Endometrial microvascular endothelial cells (primary cell): Measurements from ENCODE around the gene C6orf89. TPM values are rescaled to one million over a fixed set of nuclear protein-coding genes. Genes with fewer than 3 reads are reported as not detected.
"Not testable (repeated sequence)": the region's sequence is repeated elsewhere in the genome, so short reads cannot be mapped to it uniquely, and the experiment has no call there.

ENCODE experiments used
- in situ Hi-C: cut with HindIII; loops from 2 replicates; pipeline ENCODE4 v1.10.0; 2017; ENCODE audit warnings: low sequenced_read_pairs, low pct_unique_long_range_greater_than_20kb; ENCODE audit errors: inconsistent ontology term
- total RNA-seq: library from RNA; depleted of rRNA; stranded (reverse); fragments of >200 nt; gene quantifications from one replicate; pipeline ENCODE4 v1.2.3, GENCODE V29; 2015; ENCODE audit errors: inconsistent ontology term

Gene C6orf89
- total RNA-seq, 1 donor from 2014 or later = 49.9 TPM

DNA sequence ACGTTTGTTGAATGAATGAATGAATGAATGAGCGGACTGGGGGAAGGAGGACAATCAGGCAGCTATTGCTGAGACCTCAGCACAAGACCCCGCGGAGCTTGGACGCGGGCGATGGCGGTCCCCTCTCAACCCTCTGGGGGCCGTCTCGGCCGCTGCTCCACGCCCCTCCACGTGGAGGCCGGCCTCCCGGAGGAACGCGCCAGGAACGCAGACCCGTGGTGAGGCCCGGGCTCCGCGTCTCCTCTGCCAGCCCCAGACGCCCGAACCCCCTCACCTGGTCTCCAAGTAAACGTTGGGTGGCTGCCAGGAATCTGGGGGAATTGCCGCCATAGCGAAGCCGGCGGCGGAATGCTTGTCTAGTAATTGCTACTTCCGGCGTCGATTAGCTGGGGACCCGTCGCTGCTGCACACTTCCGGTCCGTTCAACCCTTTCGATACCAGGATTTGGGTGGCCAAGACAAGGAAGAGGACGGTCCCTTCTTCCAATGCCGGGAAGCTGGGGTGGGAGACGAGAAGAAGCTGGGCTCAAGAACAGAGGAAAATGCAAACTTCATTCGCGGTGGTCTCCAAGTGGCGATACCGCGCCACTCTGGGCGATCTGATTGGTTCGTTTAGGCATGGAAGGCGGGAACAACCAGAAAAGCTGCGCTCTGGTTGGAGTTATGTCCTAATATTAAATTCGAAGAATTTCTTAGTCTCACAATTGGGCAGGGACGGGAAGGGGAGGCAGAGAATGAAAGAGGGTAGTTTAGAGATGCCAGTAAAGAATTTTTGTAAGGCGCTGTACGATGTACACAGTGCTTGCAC is 11.1 kb upstream of the C6orf89 start, which contains the start of gene PPIL1:
PPIL1 (minus strand) TSS at position 361 of the 807 bp plus-strand sequence; CDS start at position 330, 31 bp downstream.
- in situ Hi-C loops = no loop called here

DNA sequence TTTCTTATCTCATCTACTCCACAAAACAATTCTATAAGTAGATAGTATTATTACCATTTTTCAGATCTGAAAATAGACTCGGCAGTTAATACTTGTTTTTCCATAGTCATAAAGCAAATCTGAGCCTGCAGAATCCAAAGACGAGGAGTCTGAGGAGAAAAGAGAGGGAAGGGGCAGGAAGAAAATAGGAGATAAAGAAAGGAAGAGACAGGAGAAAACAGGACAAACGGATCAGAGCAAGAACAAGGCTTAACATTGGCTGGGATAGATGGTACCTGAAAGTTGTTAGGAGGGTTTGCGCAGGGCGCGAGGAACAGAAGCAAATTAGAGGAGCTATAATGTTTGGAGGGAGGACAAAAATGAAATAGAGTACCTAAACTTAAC is 10.5 kb upstream of the C6orf89 start:
- in situ Hi-C loops = no loop called here

DNA sequence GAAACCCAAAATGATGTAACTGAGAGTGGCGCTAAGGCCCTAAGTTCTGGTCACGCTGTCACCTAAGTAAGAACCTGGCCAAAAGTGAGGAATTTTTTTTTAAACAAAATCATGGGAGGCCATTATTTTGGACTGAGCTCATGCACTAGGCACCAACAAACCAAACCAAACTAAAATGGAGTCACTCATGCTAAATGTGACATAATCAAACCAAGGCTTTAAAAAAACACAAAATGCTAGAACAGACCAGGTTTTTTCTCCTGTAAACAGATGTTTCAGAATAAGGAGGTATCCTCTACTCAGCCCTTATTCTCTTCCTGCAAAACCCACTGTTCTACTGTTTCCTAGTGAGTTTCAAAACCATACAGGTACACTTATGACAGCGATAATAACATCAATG is 1.1 kb upstream of the C6orf89 start:
- in situ Hi-C loops = no loop called here

DNA sequence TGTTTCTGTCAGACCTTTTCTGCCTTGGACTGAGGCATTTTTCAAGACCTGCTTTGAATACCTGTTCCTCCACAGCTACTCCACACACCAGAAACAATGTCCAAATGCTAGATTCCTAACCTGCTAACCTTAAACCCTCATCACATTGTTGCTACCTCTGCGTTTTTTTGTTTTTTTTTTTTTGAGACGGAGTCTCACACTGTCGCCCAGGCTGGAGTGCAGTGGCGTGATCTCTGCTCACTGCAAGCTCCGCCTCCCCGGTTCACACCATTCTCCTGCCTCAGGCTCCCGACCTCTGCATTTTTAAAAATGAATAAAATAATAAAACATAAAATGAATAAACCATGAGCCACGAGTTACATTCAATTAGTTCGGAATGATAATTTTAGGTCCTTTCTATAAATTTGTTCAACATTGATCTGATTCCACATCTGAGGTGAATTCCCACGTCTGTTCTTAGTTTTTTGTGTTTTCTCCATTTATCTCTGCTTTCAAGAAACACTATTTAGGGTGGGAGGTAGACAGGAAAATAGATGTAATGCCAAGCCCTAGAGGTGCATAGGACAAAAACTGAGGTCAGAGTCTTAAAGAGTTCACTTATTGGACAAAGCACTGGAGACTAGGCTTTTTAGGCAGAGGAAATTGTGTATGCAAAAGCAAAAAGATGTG is 1.3 kb downstream of the C6orf89 start:
- in situ Hi-C loops = no loop called here

DNA sequence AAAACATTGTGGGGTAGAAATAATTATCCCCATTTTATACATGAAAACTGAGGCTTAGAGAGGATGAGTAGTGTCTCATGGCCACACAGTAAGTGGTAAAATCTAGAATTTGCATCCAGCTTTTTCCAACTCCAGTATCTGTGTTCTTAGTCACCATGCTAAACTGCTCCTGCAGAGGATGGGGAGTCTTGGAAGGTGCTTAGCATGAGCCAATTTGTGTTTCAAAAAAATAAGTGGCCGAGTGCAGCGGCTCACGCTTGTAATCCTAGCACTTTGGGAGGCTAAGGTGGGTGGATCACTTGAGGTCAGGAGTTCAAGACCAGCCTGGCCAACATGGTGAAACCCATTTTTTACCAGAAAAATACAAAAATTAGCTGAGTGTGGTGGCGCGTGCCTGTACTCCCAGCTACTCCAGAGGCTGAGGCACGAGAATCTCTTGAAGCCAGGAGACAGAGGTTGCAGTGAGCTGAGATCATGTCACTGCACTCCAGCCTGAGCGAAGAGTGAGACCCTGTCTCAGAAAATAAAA is 2.4 kb downstream of the C6orf89 start:
- in situ Hi-C loops = no loop called here

DNA sequence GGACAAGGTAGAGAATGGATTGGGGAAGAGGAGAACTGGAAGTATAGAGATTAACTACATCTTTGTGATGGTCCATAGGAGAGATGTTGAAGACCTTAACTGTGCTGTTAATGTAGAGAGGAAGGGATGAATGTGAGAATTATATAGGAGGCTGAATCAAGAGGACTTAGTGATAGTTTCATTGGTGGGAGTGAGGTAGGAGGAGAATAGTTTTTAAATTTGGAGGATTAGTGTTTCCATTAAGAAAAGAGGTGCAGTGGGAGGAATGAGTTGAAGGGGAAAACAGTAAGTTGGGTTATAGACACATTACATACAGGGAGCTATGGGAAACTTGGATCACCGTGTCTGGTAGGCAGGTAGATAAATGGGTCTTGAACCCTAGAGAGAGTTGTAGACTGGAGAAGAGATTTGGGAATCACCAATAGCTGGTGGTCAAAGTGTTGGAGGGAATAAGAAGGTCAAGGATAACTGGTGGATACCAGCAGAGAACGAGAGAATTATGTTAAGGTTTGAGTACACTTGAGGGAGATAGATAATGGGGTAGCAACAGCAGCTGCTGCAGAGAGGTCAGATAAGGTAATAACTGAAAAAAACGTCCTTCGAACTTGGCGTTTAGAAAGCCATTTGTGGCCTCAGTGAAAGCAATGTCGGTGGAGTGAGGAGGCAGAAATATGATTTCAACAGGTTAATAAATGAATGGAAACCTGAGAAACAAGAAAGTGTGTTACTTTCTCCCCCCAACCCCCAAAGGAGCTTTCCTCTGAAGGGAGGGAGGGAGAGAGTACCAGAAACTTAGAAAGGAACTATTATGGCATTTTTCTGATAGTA is 3.1 kb downstream of the C6orf89 start:
- in situ Hi-C loops = no loop called here

DNA sequence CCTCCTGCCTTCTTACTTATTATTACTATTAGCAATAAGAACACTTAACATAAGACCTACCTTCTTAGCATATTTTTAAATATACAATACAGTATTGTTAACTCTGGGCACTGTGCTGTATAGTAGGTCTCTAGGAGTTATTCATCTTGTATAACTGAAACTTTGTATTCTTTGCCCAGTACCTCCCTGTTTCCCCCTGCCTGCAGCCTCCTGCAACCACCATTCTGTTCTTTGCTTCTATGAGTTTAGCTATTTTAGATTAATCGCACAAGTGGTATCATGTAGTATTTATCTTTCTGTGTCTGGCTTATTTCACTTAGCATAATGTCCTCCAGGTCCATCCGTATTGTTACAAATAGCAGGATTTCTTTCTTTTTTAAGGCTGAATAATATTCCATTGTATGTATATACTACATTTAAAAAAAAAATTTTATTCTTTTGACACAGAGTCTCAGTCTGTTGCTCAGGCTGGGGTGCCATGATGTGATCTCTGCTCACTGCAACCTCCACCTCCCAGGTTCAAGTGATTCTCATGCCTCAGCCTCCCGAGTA is 4.4 kb downstream of the C6orf89 start:
- in situ Hi-C loops = no loop called here

DNA sequence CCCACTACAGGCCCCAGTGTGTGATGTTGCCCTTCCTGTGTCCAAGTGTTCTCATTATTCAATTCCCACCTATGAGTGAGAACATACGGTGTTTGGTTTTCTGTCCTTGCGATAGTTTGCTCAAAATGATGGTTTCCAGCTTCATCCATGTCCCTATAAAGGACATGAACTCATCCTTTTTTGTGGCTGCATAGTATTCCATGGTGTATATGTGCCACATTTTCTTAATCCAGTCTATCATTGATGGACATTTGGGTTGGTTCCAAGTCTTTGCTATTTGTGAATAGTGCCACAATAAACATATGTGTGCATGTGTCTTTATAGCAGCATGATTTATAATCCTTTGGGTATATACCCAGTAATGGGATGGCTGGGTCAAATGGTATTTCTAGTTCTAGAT is 5.4 kb downstream of the C6orf89 start:
- in situ Hi-C loops = not testable (repeated sequence)

DNA sequence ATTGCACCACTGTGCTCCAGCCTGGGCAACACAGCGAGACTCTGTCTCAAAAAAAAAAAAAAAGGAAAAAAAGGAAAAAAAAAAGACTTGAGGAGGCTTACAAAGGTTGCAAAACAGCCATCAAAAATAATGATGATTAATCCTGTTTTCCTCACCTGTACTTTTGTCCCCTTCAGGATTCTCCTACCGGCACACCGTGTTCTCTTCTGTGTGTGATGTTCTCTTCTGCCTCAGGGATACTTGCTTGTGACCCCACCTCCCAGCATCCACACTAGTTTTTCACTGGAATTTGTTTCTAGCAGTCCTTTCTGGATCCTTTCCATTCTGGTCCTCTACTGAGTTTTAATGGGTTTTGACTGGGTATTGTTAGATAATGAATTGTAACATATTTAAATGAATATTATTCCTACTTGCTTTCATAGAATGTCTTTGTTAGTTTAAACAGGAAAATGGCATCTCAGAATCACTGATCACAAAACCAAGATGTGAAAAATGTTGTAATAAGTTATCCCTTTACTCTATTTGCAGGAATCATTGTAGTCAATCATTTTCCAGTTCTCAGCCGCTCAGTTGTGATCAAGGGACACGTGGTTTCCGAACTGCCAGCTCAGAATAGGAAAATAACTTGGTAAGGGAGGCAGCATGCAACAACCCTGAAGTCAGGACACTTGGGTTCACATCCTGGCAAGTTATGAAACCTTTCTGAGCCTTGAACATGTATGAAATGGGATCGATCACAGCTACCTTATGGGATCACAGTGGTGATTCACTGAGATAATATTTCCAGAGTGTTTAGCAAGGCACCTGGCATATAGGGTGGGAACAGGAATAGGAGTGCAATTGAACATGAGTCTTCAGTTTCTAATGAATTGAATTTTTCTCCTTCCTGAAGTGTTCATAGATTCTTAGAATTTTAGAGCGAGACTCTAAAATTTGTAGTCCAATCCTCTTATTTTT is 8.5 kb downstream of the C6orf89 start:
- in situ Hi-C loops = no loop called here

DNA sequence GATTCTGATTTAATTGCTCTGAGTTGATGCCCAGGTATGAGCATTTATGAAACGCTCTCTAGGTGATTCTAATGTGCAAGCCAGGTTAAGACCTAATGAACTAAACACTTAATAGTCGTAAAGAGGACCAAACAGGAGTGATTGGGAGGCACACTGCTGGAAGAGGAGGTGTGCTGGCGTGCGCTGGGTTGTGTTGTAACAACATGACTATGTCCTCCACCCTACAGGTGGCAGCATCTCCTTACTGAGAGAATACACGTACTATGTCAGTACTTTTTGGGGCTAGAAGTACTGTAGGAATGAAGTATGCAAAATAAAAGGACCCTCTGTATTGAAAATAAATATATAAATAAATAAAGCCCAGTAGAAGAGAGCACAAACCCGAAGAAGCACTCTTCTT is 11.9 kb downstream of the C6orf89 start:
- in situ Hi-C loops = no loop called here

DNA sequence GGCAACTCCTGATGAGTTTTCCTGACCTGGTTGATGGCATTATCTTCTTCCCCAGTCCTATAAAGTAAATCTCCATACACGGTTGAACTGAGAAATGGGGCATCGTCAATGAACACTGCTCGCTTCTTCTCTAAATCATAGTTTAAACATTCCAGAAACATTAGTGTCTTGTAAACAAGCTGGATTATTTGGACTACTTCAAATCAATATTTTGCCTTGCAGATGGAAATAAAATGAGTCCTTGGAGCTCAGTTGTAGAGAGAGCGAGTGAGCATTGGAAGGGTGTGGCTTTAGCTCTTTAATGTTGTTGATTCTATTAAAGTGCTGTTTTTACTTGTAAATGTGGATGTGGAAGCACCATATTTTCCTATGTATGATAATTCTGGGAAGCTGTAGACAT is 18.4 kb downstream of the C6orf89 start:
- in situ Hi-C loops = no loop called here

DNA sequence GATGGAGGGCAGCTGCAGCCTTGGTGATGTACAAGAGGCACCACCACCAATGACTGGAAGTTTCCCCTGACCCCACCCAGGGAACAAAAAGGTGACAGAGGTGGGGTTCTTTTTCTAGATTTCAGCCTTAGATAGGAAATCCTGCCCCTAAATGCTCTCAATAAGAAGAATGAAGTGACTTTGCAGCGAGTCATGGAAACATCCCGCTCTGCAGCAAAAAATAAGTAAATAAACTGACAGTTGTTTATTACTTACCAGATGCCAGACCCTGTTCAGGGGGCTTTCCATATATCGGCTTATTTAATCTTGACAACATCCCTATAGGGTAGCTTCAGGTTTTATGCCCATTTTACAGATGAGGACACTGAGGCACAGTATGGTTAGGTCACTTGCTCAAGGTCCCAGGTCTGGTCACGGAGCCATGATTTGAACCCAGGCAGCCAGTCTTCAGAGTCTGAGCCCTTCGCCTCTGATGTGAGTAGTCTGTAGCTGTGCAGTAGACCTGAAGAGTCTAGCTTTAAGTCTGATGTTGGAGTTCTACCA is 19.2 kb downstream of the C6orf89 start:
- in situ Hi-C loops = no loop called here

DNA sequence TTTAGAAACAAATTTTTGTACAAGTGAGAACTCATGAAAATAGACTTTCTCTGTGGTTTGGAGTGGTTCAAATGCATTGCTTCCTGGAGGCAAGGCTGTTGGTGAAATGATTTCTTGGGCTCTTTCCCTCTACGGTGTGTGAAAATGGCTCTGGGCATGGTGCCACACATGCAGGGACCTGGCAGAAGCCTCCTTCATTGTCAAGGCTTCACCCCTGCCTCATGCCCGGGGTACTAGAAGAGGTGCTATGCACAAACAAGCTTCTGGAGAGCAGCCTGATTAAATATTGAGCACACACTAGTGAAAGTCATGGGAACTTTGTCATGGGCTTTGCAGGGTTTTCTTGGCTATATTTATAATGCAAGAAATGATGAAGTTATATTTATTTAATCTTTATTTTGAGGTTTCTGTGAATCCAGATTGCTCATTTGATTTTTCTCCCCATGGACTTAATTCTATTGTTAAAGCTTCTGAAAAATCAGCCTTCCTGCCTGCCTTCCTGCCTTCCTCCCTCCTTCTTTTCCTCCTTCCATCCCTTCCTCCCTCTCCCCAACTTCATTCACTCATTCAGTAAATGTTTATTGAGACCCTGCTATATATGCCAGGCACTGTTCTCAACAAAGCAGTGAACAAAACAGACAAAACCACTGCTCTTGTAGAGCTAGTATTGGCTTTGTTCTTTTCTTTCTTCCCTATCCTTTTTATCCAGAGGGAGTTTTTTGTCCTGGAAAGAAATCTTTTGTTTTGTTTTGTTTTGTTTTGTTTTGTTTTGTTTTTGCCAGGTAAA is 21.0 kb downstream of the C6orf89 start:
- in situ Hi-C loops = no loop called here

DNA sequence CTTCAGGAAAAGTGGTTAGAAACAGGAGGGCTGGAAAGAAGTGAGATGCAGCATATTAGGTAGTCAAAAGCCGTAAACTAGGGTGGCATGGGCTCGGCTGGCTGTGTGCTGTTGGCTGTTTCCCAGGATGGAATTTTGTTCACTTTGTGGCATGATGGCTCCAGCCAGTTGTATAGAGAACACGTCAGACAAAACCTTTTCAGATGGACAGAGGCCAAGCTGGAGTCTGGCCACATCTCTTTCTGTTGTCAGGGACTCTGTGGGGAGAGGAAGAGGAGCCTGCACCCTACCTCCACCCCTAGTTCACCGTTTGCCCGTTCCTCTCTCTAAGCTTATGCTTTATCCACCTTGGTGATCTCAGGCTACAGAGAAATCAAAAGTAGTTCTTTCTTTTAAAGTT is 22.0 kb downstream of the C6orf89 start:
- in situ Hi-C loops = no loop called here

DNA sequence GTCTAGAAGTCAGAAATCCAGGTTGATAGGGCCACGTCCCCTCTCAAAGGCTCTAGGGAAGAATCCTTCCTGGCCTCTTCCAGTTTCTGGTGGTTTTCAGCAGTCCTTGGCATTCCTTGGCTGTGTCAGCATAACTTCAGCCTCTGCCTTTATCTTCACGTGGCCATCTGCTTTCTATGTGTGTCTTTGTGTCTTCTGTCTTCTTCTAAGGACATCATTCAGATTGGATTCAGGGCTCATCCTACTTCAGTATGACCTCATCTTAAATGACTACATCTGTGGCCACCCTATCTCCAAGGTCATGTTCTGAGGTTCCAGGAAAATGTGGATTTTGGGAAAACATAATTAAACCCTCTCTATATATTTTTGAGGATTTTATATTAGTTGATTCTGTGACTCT is 23.0 kb downstream of the C6orf89 start:
- in situ Hi-C loops = no loop called here

DNA sequence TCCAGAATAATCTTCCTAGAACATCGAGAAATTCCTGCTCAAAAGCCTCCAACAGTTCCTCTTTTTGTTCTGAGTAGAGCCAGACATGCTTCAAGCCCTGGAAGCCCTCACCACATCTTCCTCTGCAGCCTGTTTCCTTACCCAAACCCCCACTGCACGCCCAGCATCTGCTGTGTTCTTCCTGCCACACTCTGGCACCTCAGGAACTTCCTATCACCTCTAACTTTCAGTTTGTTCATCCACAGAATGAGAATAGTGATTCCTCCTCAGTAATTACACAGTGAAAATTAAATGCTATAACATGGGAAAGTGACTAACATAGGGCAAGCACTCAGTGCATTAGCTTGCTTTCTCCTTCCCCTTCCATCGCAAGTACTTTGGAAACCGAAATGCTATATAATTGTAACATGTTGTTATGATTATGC is 26.3 kb downstream of the C6orf89 start:
- in situ Hi-C loops = no loop called here

DNA sequence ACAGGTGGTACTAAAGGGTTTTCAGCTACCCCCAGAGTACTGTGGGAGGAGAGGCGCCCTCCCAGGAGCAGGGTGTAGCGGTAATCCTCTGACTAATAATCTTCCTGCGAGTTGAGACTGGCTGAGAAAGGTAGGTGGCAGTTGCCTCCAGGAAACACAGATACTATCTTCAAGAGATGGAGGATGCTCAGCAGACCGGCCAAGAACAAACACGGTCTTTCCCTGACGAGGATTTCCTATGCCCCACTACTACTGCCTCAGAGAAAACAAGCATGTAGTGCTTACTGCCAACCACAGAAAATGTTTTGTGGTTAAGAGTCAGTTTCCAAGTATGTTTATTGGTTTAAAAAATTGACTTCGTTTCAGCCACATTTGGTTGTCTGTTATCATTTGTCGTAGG is 26.8 kb downstream of the C6orf89 start:
- in situ Hi-C loops = no loop called here
